RPMI8226 (cell line): ENCODE data around the gene NGDN.
"Not testable (repeated sequence)": the region's sequence is repeated elsewhere in the genome, so short reads cannot be mapped to it uniquely, and the experiment has no call there.

Experiments
- DNase-seq: peaks from one replicate; pipeline ENCODE4 v3.0.0-alpha.2; 2015

NGDN gene, protein sequence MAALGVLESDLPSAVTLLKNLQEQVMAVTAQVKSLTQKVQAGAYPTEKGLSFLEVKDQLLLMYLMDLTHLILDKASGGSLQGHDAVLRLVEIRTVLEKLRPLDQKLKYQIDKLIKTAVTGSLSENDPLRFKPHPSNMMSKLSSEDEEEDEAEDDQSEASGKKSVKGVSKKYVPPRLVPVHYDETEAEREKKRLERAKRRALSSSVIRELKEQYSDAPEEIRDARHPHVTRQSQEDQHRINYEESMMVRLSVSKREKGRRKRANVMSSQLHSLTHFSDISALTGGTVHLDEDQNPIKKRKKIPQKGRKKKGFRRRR

DNA sequence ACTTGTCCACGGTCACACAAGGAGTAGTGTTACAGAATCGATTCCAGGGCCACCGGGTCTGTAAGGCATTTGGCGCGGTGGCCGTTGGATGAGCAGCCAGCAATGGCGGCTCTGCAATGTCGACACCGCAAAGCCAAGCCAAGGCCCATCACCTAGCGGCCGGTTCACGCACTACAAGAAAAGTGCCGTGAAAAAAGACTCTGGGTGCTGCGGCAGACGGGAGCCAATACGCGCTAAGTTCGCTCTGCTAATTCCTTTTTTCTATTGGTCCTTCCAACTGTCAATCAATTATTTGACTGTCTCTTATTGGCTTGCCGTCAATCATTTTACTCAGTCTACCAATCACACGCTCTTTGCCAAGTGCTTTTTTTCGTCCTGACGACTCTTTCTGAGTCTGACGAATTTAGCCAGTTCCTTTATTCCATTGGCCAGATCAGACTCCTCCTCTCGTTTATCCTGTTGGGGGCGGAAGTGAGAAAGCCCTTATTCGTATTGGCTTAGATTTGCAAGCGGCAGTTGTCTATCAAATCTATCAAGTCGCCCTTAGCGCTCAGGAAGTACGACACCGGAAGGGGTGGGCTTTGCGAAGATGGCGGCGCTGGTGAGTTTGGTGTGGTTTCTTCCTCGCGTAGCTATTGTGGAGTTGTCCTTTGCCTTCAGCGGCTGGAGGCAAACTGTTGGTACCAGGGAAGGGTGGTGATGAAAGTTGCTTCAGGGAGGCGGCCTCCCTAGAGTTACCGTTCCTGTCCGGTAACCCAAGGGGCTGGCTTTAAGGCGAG lies at the start of gene NGDN:
TSS of gene NGDN (plus strand) at position 577 of the 779 bp plus-strand sequence. CDS start at position 590, 13 bp downstream.
- peak; percentile 93 for DNase-seq

DNA sequence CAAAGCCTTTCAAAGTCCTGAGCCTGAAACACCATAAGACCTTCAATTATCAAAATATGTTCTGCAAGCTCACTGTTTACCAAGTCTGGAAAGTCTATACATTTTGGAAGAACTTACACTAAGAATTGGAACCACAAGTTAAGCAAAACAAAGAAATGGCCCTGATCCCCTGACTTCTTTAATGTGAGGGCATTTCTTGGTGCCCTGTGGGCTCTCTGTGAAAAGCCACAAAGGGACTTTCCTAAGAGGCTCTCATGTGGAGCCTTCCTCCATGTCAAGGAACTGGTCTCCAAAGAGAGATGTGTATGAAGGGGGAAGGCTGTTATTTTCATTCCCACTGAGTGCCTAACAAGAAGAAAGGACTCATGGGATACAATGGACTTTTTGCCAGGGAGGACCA lies 47.9 kb upstream of the NGDN start:
- no peak for DNase-seq

DNA sequence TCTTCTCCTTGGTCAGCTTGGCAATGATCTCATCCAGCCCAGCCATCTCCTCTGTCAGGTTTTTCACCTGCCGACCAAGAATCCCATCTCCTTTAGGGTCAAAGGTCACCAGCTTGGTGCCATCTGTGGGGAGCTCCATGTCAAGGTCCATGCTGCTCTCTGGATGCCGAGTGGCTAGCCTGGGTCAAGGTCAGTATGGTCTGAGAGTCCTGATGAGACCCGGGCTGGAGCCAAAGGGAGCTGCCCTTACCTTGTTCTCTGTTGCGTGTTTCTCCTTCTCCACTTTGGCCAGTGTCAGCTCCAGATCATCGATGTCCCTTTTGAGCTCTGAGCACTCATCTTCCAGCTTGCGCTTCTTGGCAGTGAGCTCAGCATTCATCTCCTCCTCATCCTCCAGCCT lies 45.8 kb upstream of the NGDN start:
- no peak for DNase-seq

DNA sequence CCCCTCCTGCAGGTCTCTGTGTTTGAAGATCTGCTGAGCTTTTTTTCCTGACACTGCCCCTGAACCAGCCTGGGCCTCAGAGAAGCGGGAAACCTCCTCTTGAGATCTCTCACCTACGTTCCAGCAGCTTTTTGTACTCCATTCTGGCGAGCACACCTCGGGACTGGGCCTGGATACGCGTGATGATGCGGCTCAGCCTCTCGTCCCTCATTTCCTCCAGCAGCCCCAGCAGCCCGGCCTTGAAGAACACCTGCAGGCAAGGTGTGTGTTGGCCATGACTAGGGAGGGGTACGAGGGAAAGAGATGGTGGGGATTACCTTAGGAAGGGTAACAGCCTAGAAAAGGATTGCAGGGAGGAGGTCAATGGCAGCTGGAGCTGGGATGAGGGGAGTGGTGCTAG lies 44.3 kb upstream of the NGDN start:
- no peak for DNase-seq

DNA sequence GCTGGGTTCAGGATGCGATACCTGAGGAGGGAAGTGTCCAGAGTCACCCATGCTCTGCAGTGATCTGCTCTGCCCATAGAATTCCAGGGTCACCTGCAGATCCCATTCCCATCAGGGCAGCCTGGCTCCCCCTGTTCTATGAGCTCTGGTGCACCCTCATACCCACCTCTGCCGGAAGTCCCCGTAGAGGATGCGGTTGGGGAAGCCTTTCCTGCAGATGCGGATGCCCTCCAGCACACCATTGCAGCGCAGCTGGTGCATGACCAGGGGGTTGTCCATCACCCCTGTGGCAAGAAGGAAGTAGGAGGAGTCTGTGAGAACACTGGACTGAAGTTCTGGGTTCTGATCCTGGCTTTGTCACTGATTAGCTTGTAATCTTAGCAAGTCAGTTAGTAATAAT lies 43.7 kb upstream of the NGDN start:
- DNase-seq, result not testable (repeated sequence)

DNA sequence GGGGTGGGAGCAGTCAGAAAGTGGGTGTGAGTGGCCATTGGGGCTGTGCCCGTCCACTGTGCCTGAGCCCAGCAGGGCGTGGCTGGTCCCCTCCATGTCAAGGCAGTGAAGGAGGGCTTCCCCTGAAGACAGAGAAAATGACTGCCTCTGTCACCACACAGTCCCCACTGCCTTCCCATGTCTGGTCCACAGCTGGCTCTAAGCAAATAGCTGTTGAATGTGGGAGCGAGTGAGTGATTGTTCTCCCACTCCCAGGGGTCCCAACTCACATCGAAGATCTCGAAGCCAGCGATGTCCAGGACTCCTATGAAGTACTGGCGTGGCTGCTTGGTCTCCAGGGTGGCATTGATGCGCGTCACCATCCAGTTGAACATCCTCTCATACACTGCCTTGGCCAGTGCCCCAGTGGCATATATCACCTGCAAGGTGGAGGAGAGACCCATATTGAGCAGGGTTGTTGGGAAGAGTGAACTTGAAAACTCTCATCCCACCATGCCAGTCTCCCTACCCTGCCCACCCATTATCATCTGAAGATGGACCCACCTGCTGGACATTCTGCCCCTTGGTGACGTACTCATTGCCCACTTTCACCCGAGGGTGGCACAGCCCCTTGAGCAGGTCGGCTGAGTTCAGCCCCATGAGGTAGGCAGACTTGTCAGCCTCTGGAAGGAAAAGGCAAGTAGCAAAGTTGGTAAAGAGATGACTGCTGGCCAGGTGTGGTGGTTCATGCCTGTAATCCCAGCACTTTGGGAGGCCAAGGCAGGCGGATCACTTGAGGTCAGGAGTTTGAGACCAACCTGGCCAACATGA lies 40.6 kb upstream of the NGDN start:
- DNase-seq, result no peak

DNA sequence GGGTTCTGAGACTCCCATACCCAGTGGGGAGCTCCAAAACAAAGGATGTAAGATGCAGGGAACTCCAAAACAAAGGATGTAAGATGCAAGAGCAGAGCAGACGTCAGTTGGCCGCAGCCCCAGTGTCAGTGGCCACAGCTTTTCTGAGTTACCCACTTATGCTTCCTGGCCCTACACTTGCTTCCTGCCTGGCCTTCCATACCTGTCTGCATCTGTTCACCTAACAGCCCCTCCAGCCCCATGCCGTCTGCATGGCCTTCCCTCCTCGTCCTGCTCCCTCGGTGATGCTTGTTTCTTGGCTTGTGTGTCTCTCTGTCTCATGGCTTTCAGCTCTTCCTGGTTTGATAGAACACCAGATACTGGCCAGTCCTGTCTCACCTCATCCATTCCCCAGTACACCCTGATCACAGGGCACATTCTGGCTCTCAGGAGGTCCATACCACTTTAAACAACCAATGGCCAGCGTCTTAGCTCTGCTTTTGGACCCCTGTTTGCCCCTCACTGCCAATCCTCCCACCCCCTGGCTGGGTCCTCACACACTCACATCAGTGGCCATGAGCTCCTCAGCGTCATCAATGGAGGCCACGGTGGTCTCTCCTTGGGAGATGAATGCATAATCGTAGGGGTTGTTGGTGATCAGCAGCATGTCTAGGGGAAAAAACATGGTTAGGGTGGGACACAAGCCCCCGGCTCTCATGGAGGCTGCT lies 39.3 kb upstream of the NGDN start:
- DNase-seq, result no peak

DNA sequence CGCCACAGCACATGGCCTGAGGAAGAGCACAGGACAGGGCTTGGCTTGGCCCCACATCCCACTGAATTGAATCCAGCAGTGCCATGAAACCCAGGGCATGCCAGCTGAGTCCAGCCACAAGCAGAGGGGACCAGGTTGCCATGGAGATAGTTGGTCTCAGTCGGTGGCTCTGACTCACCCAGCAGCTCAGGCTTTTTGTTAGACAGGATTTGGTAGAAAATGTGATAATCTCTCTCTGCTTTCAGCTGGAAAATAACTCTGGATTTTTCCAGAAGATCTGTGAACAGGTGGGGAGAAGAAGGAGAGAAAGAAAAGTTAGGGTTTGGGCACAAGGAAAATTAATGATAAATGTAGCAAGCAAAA lies 38.8 kb upstream of the NGDN start:
- no peak for DNase-seq

DNA sequence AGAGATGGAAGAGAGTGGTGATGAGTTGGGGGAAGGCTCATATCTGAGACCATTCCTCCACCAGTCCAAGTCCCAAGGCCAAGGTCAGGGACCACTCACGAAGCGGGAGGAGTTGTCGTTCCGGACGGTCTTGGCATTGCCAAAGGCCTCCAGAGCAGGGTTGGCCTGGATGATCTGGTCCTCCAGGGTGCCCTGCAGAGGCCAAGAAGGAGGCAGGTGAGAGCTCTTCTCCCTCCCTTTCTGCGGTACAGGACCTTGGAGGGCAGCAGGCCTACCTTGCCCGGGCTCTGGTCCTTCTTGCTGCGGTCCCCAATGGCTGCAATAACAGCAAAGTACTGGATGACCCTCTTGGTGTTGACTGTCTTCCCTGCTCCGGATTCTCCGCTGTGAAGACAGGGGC lies 38.0 kb upstream of the NGDN start:
- no peak for DNase-seq

DNA sequence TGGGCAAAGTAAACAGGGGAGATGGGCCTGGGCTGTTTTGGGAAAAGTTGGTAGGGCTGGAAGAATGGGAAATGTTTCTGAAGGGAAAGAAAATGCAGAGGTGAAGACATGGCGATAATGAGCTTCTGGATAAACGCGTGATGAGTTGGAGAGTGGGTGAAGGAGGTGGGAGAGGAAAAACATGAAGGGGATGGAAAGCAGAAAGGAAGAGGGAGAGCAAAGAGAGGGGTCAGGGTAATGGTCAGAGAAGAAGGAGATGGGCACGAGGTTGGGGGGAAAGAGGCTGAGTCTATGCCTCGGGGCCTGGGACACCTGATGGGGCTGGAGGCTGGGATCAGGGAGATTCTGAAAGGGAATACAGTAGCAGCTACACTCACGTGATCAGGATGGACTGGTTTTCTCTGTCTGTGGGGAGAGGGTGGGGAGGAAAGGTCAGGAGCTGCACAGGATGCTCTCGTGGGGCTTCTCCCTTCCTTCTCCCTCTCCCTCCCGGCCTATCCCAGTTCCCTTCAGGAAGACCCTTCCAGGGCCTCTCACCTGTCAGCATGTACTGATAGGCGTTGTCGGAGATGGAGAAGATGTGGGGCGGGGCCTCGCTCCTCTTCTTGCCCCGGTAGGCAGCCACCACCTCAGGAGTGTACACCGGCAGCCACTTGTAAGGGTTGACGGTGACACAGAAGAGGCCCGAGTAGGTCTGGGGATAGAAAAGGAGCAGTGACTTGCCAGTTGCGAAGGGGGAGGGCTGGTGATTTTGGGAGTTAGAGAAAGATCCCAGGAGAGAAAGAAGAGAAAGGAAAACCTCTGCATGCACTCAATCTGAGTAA lies 37.2 kb upstream of the NGDN start:
- DNase-seq, result no peak

DNA sequence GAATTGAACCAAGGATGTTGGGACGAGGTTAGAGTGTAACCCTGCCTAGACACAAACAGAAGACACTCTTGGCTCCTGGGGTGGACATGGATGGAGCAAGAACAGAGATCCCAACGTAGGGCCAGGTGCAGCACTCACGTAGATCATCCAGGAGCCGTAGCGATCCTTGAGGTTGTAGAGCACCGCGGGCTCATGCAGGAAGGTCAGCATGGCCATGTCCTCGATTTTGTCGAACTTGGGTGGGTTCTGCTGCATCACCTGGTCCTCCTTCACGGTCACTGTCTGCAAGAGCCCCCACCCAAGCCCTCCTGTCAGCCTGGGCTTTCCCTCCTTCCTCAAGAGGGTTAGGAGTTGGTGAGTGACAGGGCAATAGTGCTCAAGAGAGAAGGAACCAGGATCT lies 36.6 kb upstream of the NGDN start:
- no peak for DNase-seq

DNA sequence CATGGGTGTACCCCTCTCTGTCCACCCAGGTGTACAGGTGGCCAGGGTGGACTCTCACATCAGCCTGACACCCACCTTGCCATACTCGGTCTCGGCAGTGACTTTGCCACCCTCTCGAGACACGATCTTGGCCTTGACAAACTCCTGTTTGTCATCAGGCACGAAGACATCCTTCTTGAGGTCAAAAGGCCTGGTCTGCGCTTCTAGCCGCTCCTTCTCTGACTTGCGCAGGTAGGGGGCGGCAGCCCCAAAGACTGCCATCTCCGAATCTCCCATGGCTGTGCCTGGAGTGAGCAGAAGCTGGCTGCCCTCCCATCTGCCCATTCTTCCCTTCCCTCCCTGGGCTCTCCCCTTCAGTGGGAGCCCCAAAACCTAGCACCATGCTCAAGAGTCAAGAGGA lies 36.0 kb upstream of the NGDN start:
- no peak for DNase-seq

DNA sequence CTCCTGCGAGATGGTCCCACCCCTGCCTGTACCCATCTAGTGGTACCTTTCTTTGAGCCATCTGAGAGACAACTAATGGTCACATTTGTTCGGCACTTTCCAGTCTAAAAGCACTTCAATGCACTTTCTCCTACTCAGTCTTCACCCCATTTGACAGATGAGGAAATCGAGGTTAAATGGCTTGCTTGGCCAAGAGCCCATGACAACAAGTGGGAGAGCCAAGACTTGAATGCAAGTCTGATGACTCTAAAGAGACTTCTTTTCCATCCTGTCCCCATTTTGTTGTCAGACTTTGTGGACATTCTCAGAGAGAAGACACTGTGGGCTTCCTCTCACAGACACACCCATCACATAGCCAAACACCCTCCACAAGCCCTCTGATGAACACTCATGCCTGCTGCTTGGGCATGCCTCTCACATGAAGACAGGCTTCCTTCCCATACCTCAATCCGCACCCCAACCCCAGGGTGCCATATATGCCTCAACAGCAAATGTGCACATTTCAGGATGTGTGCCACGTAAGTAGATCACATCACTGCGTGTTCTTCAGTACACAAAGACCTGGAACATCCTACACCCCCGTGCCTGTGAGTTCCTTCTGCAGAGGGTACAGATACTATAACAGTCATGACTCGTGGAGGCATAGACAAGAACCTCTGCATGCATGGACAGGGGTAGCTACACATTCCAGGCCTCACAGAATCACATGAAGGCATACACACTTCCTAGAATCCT lies 34.8 kb upstream of the NGDN start:
- DNase-seq, result no peak

DNA sequence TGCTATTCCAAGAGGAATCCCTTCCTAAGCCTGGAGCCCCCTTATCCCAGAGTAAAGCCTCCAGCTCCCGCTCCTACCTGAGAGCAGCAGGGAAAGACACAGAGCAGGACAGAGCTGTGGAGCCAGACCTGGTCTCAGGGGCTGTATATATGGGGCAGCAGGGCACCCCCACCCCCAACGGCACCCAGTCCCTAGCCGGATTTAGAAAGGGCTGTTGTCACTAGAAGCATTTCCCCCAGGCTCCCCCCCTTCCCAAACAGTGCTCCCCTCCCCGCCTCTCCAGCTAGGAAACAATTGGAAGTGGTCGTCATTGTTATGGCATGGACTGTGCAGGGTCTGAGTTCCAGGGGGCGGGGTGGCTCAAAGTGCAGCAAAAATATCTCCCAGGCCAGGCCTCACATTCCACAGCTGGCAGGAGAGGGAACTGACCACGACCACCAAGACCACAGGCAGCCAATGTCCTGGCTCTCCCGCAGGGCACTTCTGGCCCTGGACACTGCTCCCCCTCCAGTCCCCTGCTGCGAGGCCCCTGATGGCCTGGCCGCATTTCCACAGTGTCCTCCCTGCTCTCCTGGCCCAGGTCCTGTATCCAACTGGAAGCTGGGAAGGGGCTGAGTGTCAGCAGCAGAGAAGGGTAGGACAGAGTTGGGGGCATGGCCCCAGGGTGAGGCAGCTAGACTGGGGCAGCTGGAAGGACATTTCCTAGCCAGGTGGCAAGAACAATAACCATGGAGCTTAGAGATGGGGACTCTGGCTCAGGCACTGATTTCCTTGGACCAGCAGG lies 33.8 kb upstream of the NGDN start, which contains the start of gene MYH7:
TSS of gene MYH7 (minus strand) at position 118 of the 784 bp plus-strand sequence. CDS start 1,928 bp downstream, outside the sequence.
- DNase-seq, result no peak

DNA sequence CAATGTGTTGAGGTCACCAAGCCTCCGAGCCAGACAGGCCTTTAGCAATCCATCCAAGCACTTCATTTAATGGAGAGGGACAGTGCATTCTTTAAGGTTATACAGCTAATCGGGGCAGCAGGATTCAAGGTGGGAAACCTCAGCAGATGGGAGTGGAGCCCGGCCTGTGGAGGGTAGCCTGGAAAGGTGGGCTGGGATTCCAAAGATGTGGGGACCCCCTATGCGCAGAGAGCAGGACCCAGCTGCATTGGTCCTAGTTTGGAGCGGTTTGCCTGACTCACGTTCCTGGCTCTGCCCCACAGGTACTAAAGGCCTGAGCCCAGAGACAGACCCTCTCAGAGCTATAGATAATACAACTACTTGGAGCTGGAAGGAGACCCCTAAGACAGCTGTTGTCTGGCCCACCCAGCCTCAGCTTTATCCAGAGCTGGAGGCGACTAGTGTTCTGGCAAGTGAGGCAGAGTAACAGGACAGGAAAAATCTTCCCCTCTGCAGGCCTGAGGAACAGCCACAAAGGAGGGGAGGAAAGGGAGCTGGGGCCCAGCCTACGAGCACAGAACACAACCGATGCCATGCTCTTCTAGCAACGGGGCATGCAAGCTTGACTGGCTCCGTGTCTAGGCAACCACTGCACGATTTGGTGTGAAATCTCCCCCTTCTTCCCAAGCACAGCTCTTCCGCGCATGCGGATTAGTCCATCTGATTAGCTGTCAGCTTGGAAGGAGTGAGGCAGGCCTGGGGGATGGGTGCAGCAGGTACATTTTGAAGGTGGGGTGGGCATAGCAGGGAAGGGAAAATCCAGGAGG lies 33.0 kb upstream of the NGDN start:
- DNase-seq, result no peak

DNA sequence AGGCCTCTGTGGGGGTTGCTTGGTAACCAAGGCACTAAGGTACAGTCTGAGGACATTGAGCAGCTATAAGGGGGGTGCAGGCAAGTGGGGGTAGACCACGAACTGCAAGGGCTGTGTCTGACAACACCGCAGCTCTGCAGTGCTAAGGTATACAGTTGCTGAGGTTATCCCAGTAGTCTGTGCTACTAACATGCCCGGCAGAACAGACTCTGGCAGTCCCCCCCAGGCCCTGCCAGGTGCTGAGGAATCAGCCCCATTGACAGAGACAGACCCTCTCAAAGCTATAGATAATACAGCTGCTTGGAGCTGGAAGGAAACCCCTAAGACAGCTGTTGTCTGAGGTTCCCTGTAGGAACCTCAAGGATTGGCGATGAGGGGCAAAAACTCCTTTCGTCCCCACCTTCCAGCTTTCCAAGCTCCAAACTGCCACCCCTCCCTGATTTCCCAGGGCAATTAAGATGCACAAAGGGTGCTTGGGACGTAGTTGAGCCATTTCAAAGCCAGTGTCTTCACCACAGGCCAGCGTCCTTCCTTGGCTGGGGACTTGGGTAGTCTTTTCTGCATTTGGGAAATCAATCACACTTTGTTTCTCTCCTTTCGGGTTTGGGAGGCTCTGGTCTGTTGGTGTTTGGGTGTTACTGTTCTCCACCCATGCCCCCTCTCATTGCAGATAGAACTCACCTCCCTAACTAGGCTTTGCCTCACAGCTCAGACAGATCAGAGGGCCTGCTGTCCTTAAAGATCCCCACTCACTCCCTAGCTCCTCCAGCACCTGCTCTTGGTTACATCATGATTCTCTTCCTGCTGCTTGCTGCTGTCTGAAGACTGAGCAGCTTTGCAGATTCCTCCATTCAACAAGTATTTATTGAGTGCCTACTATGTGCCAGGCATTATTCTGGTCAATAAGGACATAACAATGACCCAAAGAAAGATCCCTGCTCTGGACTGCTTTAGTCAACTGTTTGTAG lies 32.1 kb upstream of the NGDN start:
- no peak for DNase-seq

DNA sequence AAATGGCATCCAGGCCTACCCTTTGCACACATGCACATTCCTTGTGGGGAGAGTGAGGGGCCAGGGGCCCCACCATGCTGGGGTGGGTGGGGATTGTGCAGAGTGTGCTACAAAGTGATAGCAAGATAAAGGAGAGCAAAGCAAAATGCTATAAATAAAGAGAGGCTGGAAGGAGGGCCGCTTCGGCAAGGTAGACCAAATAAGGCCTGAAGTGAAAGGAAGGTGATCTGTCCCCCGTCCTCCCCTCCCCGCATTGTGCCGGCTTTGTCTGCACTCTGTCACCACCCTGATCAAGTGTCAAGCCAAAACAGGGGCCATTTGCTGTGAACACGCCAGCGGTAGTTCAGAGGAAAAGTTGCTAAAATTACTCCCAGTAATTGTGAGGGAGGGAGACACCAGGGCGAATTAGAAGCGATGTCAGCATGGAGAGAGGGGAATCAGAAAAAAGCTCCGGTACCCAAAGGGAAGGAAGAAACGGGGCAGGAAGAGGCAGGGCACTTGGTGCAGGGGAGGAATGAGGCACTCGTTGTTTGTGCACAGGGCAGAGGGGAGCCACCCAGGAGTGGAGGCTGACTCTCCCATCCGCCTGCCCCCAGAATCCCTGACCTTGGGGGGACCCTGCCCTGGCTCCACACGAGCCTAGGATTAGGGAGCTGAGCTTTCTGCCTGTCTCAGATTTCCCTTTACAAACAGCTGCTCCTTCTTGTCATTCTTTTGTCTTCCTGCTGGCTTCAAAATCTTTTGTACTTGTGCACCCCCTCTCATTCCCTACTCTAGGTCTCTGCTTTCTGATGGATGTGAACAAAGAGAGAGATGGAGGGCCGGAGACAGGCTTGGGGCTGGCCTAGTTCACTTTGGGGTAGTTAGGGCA lies 31.2 kb upstream of the NGDN start:
- no peak for DNase-seq
